ENCODE data around the gene SCARB1. TPM values are rescaled to one million over a fixed set of nuclear protein-coding genes. Genes with fewer than 3 reads are reported as not detected.

Gene SCARB1
- total RNA-seq, 1 donor, result 9.4 TPM

GRCh38 chr12:124762384-124762783 is 101.3 kb downstream of the SCARB1 start:
- no peak overlapping the region for H2AFZ ChIP-seq (ENCODE audit: low read length)
- no peaks in the 10 kb centered on the region for H3K79me2 ChIP-seq (ENCODE audit: insufficient read depth, low read length)
- H3K27me3 ChIP-seq (ENCODE audit: insufficient read depth, low read length), result peaks cover 12% of the 10 kb centered on the region
- no peak overlapping the region for H3K27ac ChIP-seq (ENCODE audit: low read depth, low read length)
- no peak overlapping the region for H3K4me2 ChIP-seq (ENCODE audit: insufficient read depth, low read length)
- H3K9me3 ChIP-seq (ENCODE audit: low read depth, low read length), result peaks cover 7% of the 10 kb centered on the region
- no peaks in the 10 kb centered on the region for H3K36me3 ChIP-seq (ENCODE audit: insufficient read depth, low read length)
- H4K20me1 ChIP-seq (ENCODE audit: insufficient read depth, low read length), result no peaks in the 10 kb centered on the region
- peak; percentile 55 for DNase-seq (ENCODE audit: insufficient read length, low spot score, missing footprints)
- no peak overlapping the region for H3K4me3 ChIP-seq (ENCODE audit: insufficient read depth, low read length)
- TF ChIP-seq CTCF (IDR thresholded peaks at IDR 0.05; ENCODE audit: extremely low read depth, low read depth, low read length), result no peak
- peaks cover 13% of the 10 kb centered on the region for H3K4me1 ChIP-seq (ENCODE audit: insufficient read depth, low read length)

DNA sequence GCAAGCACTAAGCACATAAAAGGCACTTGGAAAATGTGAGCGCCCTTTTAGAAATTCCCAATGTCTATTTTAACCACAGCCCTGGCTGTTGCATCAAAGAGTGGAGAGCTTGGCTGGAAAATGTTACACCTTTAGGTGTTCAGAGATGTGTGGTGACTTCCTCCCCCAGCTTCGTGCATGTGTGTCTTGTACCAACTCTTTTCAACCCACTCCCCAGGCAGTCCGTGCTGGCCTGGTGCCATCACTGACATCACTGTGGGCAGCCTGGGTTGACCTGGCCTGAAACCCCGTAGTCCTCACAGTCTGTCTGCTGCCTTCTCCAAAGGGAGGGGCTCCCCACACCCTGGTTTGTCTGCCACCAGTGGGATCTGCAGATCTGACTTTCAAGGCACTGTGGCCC is 101.8 kb downstream of the SCARB1 start:
- TF ChIP-seq CTCF (IDR thresholded peaks at IDR 0.05; ENCODE audit: extremely low read depth, low read depth, low read length), result no peak
- H4K20me1 ChIP-seq (ENCODE audit: insufficient read depth, low read length), result no peaks in the 10 kb centered on the region
- H3K79me2 ChIP-seq (ENCODE audit: insufficient read depth, low read length), result no peaks in the 10 kb centered on the region
- H3K4me2 ChIP-seq (ENCODE audit: insufficient read depth, low read length), result no peak overlapping the region
- H3K27ac ChIP-seq (ENCODE audit: low read depth, low read length), result no peak overlapping the region
- no peak overlapping the region for H2AFZ ChIP-seq (ENCODE audit: low read length)
- H3K4me1 ChIP-seq (ENCODE audit: insufficient read depth, low read length), result peaks cover 13% of the 10 kb centered on the region
- peak; percentile 62 for DNase-seq (ENCODE audit: insufficient read length, low spot score, missing footprints)
- H3K27me3 ChIP-seq (ENCODE audit: insufficient read depth, low read length), result peaks cover 12% of the 10 kb centered on the region
- H3K36me3 ChIP-seq (ENCODE audit: insufficient read depth, low read length), result no peaks in the 10 kb centered on the region
- peaks cover 7% of the 10 kb centered on the region for H3K9me3 ChIP-seq (ENCODE audit: low read depth, low read length)
- no peak overlapping the region for H3K4me3 ChIP-seq (ENCODE audit: insufficient read depth, low read length)

GRCh38 chr12:124761056-124761455 is 102.6 kb downstream of the SCARB1 start:
- no peak for DNase-seq (ENCODE audit: insufficient read length, low spot score, missing footprints)

DNA sequence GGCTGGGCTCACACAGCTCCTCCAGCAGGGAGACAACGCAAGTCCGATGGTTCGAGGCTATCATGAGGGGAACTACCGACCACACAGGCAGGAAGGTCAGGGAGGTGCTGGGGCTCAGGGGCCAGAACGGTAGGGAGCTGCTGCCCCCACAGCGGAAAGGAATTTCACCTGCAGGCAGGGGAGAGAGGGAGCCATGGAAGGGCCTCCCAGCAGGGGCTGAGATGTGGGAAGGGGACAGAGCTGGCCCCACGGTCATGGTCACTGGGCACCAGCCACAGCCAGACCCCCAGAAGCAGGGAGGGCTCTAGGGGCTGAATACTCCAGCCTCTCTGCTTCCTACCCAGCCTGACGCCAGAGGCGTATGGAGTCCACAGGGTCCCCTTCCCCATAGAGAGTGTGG is 103.1 kb downstream of the SCARB1 start:
- Histone ChIP-seq H2AFZ (ENCODE audit: low read length) (no peak overlapping the region), H3K27ac (ENCODE audit: low read depth, low read length) (no peak overlapping the region), H3K4me2 (ENCODE audit: insufficient read depth, low read length) (no peak overlapping the region), H3K4me1 (ENCODE audit: insufficient read depth, low read length) (peaks cover 14% of the 10 kb centered on the region), H3K4me3 (ENCODE audit: insufficient read depth, low read length) (no peak overlapping the region), H4K20me1 (ENCODE audit: insufficient read depth, low read length) (no peaks in the 10 kb centered on the region), H3K9me3 (ENCODE audit: low read depth, low read length) (peaks cover 7% of the 10 kb centered on the region), H3K36me3 (ENCODE audit: insufficient read depth, low read length) (no peaks in the 10 kb centered on the region), H3K79me2 (ENCODE audit: insufficient read depth, low read length) (no peaks in the 10 kb centered on the region), H3K27me3 (ENCODE audit: insufficient read depth, low read length) (peaks cover 15% of the 10 kb centered on the region)
- no peak for TF ChIP-seq CTCF (IDR thresholded peaks at IDR 0.05; ENCODE audit: extremely low read depth, low read depth, low read length)
- peak; percentile 38 for DNase-seq (ENCODE audit: insufficient read length, low spot score, missing footprints)

More at GRCh38 chr12:124761056-124761455, 102.6 kb downstream of the SCARB1 start:
- H3K79me2 ChIP-seq (ENCODE audit: insufficient read depth, low read length), result no peaks in the 10 kb centered on the region
- H3K4me1 ChIP-seq (ENCODE audit: insufficient read depth, low read length), result peaks cover 13% of the 10 kb centered on the region
- H3K9me3 ChIP-seq (ENCODE audit: low read depth, low read length), result peaks cover 7% of the 10 kb centered on the region
- H4K20me1 ChIP-seq (ENCODE audit: insufficient read depth, low read length), result no peaks in the 10 kb centered on the region
- peaks cover 12% of the 10 kb centered on the region for H3K27me3 ChIP-seq (ENCODE audit: insufficient read depth, low read length)
- no peak overlapping the region for H2AFZ ChIP-seq (ENCODE audit: low read length)
- no peak overlapping the region for H3K27ac ChIP-seq (ENCODE audit: low read depth, low read length)
- no peak for TF ChIP-seq CTCF (IDR thresholded peaks at IDR 0.05; ENCODE audit: extremely low read depth, low read depth, low read length)
- no peaks in the 10 kb centered on the region for H3K36me3 ChIP-seq (ENCODE audit: insufficient read depth, low read length)
- no peak overlapping the region for H3K4me2 ChIP-seq (ENCODE audit: insufficient read depth, low read length)
- no peak overlapping the region for H3K4me3 ChIP-seq (ENCODE audit: insufficient read depth, low read length)

All from osteoblast (primary cell).